ENCODE data around the gene LRRN2.

The LRRN2 gene

DNA sequence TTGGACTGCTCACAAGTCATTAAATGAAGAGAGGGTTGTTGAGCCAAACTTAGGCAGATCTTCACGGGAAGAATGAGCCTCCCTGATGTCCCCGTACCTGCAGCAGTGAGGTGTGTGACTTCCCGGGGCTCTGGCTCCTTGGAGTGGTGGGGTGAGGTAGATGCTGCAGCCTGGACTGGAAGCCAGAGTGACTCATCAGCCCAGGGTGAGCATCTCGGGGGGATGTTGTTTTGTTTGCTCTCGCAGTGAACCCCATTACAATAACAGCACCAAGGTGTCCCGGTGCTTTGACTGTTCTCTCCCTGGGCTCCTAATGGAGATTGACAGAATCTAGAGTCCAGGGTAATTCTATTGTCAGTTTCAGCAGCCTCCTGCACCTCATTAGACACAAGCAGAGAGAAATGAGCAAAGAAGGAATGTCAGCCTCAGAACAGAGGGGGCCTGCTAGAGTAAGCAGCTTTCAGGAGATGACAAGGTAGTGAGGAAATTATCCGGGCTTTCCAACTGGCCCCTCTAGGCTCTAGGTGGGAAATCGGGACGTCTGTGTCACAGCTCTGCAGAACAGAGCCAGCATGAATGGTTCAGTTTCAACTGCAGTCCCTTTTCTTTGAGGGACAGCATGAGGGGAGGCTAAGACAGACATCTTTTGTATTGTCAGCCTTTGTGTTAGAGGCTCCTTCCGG, 36.0 kb upstream of the LRRN2 start:
- no peaks in the 10 kb centered on the region for H3K36me3 Mint-ChIP-seq (ENCODE audit: low read depth)
- H3K9me3 Mint-ChIP-seq: no peaks in the 10 kb centered on the region
- H3K27me3 Mint-ChIP-seq: peaks cover 6% of the 10 kb centered on the region
- H3K4me3 Mint-ChIP-seq: no peak overlapping the region
- no peaks in the 10 kb centered on the region for H3K4me1 Mint-ChIP-seq (ENCODE audit: low read depth)
- DNase-seq: no peak
- no peak overlapping the region for H3K27ac Mint-ChIP-seq

DNA sequence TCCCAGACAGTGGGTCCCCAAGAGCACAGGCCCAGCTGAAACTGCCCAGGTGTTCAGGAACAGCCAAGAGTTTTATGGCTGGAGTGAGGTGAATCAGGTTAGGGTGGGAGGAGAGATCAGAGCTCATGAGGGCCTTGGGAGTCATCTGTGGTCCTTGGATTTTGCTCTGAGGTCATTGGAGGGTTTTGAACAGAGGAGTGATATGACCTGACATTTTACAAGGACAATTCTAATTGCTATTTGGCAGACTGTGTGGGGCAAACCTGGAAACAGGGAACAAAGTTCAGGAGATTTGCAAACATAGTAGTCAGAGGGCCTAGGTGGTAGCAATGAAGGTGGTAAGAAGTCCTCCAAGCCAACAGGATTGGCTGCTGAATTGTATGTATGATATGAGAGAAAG, 31.1 kb upstream of the LRRN2 start:
- H3K4me1 Mint-ChIP-seq (ENCODE audit: low read depth): peaks cover 5% of the 10 kb centered on the region
- H3K9me3 Mint-ChIP-seq: no peaks in the 10 kb centered on the region
- no peaks in the 10 kb centered on the region for H3K36me3 Mint-ChIP-seq (ENCODE audit: low read depth)
- no peak for DNase-seq
- no peak overlapping the region for H3K4me3 Mint-ChIP-seq
- H3K27ac Mint-ChIP-seq: no peak overlapping the region
- H3K27me3 Mint-ChIP-seq: peaks cover 22% of the 10 kb centered on the region

DNA sequence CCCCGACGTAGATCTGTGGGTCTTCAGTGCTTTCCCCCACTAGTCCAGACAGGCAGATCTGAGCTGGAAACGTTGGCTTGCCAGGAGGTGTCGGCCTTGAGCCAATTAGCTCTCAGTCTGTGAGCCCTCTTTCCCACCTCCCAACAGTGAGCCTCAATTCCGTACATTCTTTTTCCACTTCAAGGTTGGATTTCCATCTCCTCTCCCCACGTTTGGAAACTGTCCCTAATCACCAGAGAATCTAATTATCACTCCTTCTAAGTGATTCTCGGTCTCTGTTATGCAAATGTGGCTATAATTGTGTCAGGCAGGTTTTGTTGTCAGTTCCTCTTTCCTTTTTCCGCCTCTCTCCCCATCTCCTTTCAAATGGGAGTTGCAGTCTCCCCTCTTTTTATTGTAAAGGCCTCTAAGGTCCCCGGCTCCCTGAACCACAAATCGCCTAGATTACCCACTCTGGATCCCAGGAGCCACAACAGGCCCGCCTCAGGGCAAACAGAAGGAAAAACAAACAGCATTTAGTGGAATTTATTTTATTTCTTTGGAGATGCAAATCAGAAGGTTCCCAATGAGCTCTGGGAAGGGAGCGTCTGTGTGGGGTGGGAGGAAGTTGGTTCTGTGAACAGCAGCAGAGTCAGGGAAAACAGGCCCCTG, 29.4 kb upstream of the LRRN2 start:
- Mint-ChIP-seq H3K4me1 (ENCODE audit: low read depth) (peaks cover 5% of the 10 kb centered on the region), H3K27ac (no peak overlapping the region), H3K27me3 (peaks cover 36% of the 10 kb centered on the region), H3K36me3 (ENCODE audit: low read depth) (no peaks in the 10 kb centered on the region), H3K4me3 (no peak overlapping the region), H3K9me3 (no peaks in the 10 kb centered on the region)
- DNase-seq: no peak

DNA sequence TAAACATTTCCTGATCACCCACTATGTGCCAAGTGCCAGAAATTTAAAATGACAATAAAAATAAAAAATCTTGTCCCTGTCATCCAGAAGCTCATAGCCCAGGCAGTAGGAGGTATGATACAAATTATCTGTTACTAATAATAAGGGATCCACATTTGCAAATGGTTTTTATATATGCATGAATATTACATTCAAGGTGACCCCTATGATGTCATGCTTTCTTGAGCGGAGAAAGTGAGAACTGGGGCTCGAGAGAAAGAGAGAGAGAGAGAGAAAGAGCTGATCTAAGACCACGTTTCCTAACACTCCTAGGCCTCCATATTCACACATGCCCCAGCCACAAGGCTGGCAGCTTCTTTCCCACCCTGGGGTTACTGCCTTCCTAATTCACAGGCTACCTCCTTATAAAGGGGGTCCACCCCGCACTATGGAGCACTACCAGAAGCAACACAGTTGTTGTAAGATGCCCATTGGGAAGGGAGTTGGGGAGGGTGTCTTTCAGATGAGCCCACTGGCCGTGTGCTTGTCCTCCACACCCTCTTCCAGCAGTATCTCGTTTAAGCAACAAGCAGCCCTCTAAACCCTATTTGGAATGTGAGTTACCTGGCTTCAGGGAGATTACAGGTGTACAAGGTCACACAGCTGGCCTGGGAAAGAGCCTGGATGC, 28.8 kb upstream of the LRRN2 start:
- Mint-ChIP-seq H3K36me3 (ENCODE audit: low read depth) (no peaks in the 10 kb centered on the region), H3K27ac (no peak overlapping the region), H3K4me1 (ENCODE audit: low read depth) (peaks cover 5% of the 10 kb centered on the region), H3K27me3 (peaks cover 36% of the 10 kb centered on the region), H3K9me3 (no peaks in the 10 kb centered on the region), H3K4me3 (no peak overlapping the region)
- DNase-seq: no peak

DNA sequence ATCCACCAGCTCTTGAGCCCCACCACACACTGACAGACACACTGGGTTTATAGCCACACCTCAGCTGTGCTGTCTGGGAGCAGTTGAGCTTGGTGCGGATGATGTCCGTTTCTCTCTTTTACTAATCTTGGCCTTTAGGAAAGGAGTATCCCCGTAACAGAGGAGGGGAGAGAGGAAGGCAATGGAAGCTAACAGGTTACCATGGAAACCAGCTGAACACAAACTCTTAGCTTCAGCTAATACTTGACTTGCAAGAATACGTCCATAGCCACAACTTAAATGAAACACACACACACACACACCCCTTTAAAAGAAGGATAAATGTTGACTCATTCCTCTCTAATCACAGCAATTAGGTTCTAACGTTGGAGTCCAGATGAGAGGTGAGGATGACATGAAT, 28.0 kb upstream of the LRRN2 start:
- Mint-ChIP-seq H3K27me3 (peaks cover 36% of the 10 kb centered on the region), H3K27ac (no peak overlapping the region), H3K4me3 (no peak overlapping the region), H3K4me1 (ENCODE audit: low read depth) (peaks cover 5% of the 10 kb centered on the region), H3K36me3 (ENCODE audit: low read depth) (no peaks in the 10 kb centered on the region), H3K9me3 (no peaks in the 10 kb centered on the region)
- no peak for DNase-seq

DNA sequence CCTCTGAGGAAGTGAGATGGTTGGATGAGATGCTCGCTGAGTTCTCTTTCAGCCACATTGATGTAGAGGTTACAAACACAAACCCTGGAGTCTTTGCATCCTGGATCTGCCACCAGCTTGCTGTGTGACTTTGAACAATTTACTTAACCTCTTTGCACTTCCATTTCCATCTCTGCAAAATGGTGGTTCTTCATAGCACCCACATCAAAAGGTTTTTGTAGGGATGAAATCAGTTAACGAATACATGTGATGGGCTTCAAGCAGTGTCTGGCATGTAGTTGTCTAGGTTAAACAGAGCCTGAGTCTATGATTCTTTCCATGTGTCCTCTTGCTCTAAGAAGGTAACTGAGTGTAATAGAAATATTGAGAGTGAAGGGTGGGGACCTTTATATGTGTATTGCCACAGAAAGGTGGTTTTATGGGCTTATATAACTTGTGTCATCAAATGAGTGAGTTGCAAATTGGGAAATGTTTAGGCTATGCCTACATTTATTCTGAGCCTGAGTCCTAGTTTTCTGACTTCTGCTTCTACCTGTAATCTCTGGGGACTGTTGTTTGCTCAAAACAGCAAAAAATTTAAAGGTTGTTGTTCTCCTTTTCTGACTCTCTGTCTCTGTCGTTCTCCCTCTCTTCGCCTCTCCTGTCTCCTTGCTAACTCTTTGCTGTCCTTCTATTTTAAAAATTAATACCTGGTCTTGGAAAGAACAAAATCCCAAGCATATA, 27.3 kb upstream of the LRRN2 start:
- Mint-ChIP-seq H3K27me3 (peaks cover 36% of the 10 kb centered on the region), H3K36me3 (ENCODE audit: low read depth) (no peaks in the 10 kb centered on the region), H3K4me3 (no peak overlapping the region), H3K27ac (no peak overlapping the region), H3K9me3 (no peaks in the 10 kb centered on the region), H3K4me1 (ENCODE audit: low read depth) (peaks cover 5% of the 10 kb centered on the region)
- no peak for DNase-seq

DNA sequence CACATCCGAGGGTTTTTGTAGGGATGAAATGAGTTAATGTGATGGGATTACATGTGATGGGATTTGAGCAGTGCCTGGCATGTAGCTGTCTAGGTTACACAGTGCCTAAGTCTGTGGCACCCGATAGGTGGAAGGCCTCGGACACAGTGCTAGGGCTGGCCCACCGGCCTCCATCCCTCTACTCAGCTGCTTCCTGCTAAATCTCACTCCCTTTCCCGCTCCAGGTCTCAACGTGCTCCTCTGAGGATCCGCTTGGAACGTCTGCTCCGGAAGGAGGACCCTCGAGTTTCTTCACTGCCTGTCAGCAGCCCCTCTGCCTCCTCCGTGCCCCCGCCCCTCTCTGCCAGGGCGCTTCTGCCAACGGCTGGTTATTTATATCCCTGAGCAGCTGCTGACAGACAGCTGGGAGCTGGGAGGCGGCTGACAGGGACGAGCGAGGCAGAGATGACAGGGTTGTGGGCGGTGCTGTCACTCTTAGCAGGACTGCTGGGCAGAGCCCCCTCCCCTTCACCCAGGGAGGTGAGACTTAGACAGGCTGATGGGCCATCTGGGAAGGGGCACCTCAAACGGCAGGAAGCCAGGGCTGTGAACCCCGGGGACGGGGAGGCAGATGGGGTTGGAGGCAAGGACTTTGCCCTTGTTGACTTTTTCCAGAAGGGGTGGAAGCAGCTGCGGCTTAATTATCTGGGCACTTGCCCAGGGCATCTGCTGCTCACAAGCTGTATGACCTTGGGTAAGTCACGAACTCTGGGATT, 26.6 kb upstream of the LRRN2 start:
- H3K27me3 Mint-ChIP-seq: peaks cover 36% of the 10 kb centered on the region

DNA sequence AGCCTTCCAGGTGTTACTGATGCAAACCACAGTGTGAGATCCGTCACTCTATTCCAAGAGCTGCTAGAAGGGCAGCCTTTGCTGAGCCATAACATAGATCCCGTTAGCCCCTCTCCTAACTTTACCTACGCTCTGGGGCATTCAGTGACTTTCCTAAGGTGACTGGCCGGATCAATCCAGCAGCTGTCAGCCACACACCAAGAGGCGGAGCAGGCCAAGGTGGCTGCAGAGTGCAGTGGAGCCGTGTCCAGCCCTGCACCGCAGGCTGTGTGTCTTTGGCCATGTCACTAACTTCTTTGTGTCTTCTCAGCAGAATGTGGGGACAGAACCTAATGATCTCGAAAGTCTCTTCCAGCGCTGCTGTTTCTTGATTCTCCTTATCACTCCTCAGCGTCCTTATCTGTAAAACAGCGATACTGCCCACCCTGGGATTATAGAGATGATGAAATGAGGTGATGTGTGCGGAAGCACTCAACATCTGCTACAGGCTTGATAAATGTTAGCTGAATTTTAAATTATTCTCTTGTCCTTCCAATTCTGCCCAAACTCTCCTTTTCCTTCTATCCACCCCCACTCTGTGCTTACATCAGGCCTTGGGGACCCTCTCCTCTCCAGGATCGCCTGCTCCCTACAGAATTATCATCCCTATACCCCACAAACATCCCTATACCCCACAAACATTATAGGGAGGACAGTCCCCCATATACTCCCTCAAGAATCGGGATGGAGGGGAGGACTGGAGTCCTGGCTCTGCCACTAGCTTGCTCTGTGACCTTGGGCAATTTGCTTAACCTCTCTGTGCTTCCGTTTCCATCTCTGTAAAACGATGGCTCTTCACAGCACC, 25.8 kb upstream of the LRRN2 start:
- Mint-ChIP-seq H3K9me3 (no peaks in the 10 kb centered on the region), H3K4me1 (ENCODE audit: low read depth) (peaks cover 14% of the 10 kb centered on the region), H3K36me3 (ENCODE audit: low read depth) (no peaks in the 10 kb centered on the region), H3K4me3 (no peak overlapping the region), H3K27me3 (peaks cover 36% of the 10 kb centered on the region), H3K27ac (no peak overlapping the region)
- no peak for DNase-seq

More for the DNA sequence above, 26.6 kb upstream of the LRRN2 start:
- Mint-ChIP-seq H3K36me3 (ENCODE audit: low read depth) (no peaks in the 10 kb centered on the region), H3K4me3 (no peak overlapping the region), H3K4me1 (ENCODE audit: low read depth) (peaks cover 8% of the 10 kb centered on the region), H3K9me3 (no peaks in the 10 kb centered on the region), H3K27ac (no peak overlapping the region)
- no peak for DNase-seq

DNA sequence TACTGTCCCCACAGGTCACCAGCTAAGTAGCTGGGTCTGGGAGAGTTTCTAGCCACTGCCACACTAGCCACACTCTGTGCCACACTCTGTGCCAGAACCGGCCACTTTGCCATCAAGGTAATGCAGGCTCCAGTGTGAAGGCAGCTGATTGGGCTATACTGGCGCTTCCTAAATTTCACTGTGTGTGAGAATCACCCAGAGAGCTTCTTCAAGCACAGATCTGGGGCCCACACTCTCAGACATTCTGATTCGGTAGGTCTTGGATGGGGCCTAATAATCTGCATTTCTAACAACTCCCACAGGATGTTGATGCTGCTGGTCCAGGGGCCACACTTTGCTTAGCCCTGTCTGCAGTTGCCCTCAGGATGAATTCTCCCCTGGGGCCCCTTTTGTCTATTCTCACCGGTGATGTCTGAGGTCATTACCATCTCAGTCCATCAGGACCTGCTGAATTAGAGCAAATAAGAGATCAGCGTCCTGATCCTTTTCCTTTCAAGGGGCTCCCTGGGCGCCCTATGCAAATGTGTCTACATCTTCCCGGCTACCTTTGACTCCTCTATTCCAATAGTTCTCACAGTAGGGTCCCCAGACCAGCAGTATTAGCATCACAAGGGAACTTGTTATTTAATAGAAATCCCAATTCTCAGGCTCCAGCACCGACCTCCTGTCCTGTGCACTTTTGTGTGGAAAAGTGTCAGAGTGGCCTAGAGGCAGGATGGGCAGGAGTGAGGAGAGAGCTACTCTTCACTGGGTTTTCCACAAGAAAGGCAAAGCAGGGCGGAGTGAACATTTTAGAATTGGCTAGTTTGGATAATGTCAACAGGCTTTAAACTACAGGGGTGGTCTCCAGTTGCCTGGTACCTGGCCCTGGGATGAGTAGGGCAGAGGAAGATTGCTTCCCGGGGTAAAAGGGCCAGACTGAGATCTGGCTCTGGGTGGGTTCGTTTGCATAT, 24.7 kb upstream of the LRRN2 start:
- Mint-ChIP-seq H3K36me3 (ENCODE audit: low read depth) (no peaks in the 10 kb centered on the region), H3K27me3 (peaks cover 36% of the 10 kb centered on the region), H3K27ac (no peak overlapping the region), H3K9me3 (no peaks in the 10 kb centered on the region), H3K4me3 (no peak overlapping the region), H3K4me1 (ENCODE audit: low read depth) (peaks cover 18% of the 10 kb centered on the region)
- no peak for DNase-seq

DNA sequence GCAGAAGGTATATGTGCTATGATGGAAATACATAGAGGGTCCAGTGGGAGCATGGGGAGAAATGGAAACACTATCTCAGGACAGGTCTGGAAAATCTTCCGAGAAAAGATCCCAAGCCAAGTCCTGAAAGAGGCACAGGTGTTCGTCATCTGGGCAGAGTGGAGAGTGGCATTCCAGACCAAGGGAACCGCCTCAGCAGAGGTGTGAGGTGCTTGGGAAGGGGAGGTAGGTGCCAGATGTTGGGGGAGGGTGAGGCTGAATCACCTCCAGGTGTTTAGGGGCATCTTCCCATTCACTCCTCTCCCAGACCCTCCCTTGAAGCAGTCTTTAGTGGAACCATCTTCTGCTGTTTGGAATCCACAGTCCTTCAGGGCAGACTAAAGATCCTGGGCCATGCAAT, 23.5 kb upstream of the LRRN2 start:
- DNase-seq: no peak
- H3K27me3 Mint-ChIP-seq: peaks cover 34% of the 10 kb centered on the region
- no peaks in the 10 kb centered on the region for H3K36me3 Mint-ChIP-seq (ENCODE audit: low read depth)
- peaks cover 18% of the 10 kb centered on the region for H3K4me1 Mint-ChIP-seq (ENCODE audit: low read depth)
- H3K4me3 Mint-ChIP-seq: no peak overlapping the region
- H3K27ac Mint-ChIP-seq: no peak overlapping the region
- no peaks in the 10 kb centered on the region for H3K9me3 Mint-ChIP-seq

DNA sequence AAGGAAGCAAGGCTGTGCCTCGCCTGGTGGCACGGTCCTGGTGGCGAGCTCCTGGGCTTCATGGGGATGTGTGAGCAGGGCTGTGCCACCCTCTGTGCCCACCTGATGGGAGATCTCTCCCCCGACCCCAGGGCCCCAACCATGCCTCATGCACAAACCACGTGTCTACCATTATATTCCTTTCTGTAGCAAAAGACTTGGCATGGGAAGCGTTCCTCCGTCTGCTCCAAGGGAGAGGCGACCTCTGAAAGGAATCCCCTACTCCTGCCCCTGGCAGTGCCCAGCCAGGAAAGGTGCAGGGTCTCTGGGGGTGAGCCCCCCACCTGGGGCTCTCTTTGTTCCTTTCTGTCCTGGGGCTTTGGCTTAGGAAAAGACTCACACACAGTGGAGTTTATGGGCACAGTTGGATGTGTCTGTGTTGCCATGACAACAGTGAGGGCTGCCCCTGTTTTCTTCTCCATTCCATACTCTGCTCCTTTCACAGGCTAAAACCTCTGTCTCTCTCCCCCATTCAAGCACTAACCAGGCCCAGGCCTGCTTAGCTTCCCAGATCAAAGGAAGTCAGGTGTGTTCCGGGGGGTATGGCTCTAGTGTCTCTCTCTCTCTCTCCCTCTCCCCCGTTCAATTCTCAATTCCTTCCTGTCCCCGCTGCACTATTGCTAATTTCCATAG, 21.4 kb upstream of the LRRN2 start:
- DNase-seq: no peak
- no peaks in the 10 kb centered on the region for H3K9me3 Mint-ChIP-seq
- H3K36me3 Mint-ChIP-seq (ENCODE audit: low read depth): no peaks in the 10 kb centered on the region
- peaks cover 13% of the 10 kb centered on the region for H3K4me1 Mint-ChIP-seq (ENCODE audit: low read depth)
- no peak overlapping the region for H3K27ac Mint-ChIP-seq
- peaks cover 15% of the 10 kb centered on the region for H3K27me3 Mint-ChIP-seq
- H3K4me3 Mint-ChIP-seq: no peak overlapping the region
